HEK293T (cell line): ENCODE measurements around the gene LEPR.

Source experiments
- BHLHE40 ChIP-seq: fragments of 450-650 bp; IDR thresholded peaks from 2 replicates; pipeline ENCODE4 v1.6.1; 2016; ENCODE audit warnings: mild to moderate bottlenecking, moderate library complexity, borderline replicate concordance
- CTBP1 ChIP-seq: fragments of 450-650 bp; IDR thresholded peaks from 2 replicates; pipeline ENCODE4 v1.6.1; 2016; ENCODE audit warnings: borderline replicate concordance
- FOXA1 ChIP-seq: fragments of 450-650 bp; IDR thresholded peaks from 2 replicates; pipeline ENCODE4 v1.6.1; 2016; ENCODE audit warnings: mild to moderate bottlenecking
- SP1 ChIP-seq: fragments of 450-650 bp; IDR thresholded peaks from 2 replicates; pipeline ENCODE4 v1.6.1; 2017
- TARDBP ChIP-seq: fragments of 450-650 bp; IDR thresholded peaks from 2 replicates; pipeline ENCODE4 v1.6.1; 2016

DNA sequence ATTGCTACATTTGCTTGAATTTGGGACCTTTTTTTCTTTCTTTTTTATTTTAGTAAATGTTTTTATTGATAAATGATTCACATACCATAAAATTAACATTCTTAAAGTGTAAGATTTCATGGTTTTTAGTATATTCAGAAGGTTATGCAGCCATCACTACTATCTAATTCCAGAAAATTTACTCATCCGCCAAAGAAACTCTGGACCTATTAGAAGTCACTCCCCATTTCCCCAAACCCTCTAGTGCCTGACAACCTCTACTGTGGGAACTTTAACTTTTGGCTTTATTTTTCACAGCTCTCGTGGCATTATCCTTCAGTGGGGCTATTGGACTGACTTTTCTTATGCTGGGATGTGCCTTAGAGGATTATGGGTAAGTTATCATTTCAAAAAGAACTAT lies 4.5 kb downstream of the LEPR start:
- TF ChIP-seq FOXA1, result no peak
- TF ChIP-seq CTBP1, result no peak
- no peak for TF ChIP-seq SP1
- TF ChIP-seq BHLHE40, result no peak
- TF ChIP-seq TARDBP, result no peak
